Amniotic epithelial cell (primary cell): Measurements from ENCODE around the gene EFNB2.

Experiments used
- DNase-seq: peaks from one replicate; pipeline ENCODE4 v3.0.0-alpha.2; 2010; ENCODE audit warnings: low read depth

The EFNB2 gene

DNA sequence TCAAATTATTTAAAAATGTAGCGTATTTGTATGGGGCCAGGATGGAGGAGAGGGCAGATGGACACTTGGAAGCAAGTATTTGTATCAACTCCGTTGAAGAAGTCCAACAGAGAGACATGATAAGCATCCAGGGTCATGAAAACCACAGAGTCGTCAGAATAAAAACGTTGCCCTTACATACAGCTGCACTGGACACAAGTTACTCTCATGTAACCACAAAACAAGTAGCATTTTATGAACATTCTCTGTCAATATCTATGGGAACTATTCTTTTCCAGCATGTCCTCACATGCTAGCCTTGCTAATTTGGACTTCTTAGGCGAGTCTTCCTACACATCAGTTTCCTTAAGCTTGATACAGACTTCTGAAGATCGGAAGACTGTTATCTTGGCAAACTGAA is 35.0 kb downstream of the EFNB2 start:
- DNase-seq = peak; percentile 58

DNA sequence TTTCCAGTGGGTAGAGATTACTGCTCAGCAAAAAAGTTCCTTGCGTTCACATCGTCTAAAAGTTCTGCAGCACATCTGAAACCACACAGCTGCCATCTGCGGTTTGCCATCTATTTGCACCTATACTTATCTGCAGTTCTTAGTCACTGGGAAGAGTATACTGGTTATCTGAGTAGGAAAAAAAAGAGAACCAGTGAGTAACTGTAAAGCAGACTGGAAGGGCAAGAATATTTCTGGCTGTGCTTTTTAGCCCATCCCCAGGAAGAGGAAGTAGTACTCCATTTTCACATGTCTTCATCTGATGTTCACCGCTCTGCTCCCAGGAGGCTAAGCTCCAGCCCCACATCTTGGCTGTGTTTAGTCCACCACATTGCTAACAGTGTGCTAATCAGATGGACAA is 35.6 kb downstream of the EFNB2 start:
- DNase-seq = peak; percentile 87

DNA sequence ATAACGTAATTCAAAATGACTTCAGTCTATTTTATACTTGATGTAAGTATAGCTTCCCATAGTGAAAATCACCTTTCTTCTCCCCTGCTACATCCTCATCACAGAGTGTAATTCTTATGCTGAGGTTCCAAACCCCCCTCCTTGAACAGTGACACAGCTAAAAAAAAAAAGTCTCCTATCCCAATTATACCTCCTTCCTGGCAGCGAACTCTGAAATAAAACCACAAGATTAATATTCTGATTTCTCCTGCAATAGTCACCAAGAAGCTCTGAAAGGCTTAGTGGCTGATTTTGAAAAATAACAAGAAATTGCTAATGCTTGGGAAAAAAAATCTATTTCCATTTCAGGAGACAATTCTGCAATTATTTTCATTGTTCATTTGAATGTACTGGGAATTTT is 36.3 kb downstream of the EFNB2 start:
- no peak for DNase-seq

DNA sequence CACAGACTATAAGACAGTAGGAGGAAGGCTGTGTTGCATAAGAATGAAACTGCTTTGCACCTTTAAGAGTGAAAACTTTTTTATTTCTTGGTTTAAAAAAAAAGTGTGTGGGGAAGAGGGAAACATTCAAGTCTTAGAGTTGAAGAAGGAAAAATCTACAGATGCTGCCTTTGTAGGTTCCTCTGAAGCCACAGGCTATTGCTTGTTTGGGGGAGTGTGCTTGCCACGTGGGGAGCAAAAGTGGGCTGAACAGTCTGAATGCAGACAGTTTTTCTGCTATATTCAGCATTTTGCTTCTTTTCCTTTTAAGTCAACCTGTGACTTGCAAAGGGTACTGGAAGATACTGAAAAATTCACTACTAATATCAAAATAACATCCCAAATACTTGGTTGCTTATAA is 36.9 kb downstream of the EFNB2 start:
- DNase-seq = no peak

DNA sequence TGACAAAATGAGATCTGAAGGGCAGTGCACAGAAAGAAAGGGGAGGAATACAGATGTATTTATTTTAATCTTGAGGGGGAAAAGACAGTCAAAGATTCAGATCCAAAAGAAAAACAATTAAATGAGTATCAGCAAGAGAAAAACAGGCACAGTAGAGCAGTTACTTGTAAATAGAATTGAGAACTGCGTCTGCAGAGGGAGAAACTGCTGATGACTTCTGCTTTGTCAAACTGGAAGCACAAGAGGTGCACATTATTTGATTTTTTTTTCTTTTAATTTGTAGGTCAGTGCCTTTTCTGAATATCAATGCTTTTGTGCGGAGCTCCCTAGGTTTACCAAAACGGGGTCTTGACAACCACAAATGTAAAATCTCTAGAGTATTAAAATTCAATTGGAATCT is 37.3 kb downstream of the EFNB2 start:
- DNase-seq = no peak

DNA sequence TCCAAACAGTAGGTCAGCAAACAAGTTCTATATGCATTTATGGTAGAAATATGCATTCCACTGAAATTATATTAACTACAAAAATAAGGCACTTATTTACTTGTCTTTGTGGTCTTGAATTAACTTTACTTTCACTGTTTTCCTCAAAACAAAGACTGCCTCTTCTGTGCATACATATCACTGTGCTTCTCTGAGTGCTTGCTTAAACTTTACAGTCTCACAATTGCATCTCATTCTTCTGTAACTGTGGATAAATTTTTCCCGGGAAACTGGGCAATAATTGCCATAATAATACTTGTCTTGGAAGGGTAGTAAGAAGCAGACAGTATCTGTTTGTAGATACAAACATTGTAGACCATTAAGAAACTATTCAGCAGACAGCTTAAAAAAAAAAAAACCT is 38.4 kb downstream of the EFNB2 start:
- no peak for DNase-seq

DNA sequence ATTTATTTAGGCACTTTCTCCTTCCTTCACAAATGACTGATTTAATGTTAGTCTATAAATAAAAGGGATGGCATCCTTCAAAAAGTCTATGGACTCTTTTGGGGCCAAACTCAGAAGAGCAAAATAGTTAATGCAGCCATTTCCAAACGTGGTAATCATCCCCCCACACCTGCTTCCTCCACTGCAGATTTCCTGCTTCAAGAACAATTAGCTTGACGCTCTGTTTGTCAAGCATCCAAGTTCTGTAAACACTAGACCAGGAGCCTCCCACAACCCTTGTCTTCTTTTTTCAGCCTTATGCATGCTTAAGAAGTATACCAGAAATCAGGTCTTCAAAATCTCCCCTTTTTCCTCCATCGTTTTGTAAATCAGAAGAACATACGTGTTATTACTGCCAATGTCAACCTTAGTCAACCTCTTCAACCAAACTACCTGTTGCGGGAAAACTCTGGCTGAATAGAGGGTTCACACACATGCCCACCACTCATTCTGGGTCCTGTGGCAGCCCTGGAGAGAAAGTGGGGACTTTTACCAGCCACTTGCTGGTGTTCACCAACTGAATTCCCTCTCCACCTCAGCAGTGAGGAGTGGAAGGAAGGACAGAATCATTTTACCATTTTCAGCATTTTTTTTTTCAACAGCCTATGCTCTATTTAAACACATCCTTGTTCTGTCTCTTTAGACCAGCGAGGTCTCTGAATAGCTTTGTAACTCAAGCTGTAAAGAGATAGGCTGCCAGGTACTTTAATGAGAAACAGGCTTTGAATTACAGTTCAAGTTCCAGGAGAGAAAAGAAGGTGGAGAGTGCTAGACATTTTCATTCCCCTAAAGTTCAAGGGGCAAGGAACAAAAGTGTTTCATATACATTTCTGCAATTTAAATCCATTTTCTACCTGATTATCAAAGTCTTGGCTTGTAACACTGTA is 39.1 kb downstream of the EFNB2 start:
- no peak for DNase-seq

DNA sequence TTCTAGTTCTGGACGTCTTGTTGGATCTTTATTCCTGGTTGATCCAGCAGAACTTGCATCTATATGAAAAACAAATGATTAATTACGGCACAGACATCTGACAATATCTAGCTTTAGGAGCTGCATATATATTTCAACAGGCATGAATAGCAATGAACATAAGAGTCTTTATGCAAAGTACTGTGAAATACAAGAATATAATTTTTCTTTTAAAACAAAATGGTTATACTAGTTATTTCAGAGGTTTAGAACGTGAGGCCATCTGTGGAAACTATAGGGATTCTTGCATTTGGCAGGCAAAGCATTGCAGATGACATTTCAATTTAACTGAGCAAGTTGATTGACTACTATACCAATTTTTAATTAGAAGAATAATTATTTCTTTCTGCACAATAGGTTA is 40.5 kb downstream of the EFNB2 start:
- DNase-seq = no peak

DNA sequence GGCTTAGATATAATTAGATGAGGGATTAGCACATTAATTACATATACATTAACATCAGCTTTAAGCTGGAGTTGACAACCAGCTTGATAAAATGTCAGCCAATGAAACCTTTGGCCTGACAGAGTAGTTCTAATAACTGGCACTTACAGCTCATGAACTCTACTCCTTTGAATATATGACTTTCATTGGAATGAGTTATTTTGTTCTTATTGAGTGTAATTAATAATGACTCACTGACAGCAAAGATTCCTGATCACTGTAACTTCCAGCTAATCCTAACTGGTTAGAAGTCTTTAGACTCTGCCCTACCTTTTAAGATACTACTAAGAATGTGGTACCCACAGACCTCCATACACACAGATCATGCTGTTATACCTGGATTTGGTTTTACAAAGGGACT is 41.0 kb downstream of the EFNB2 start:
- DNase-seq = no peak

DNA sequence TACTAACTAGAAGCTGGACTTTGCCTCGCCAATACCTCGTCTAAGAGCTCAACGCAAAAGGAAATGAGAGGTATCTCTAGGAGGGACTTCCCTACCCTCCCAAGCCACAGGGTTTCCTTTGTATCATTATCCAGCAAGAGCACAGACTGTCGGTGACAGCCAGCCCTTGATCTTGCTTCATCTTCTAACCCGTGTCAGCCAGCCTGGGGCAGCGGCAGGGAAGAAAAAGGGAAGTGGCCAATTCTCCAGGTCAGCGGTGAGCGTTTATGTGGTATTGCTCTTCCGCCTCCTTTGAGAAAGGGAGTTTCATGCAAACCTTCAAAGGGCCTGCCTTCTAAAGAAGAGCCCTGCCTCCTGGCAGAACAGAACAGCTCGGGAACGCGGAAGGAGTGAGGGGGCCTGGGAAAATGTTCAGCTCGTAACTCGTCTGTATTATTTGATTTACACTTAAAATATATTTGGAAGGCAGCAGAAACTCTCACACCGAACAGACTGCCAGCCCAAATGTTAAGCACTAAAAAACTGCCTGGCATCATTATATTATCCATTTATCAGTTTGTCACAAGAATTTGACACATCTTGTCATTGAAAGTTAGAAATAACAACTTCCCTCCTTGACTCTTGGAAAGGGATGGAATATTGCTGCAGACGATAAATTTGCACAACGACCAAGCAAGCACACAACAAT is 41.8 kb downstream of the EFNB2 start:
- DNase-seq = no peak

DNA sequence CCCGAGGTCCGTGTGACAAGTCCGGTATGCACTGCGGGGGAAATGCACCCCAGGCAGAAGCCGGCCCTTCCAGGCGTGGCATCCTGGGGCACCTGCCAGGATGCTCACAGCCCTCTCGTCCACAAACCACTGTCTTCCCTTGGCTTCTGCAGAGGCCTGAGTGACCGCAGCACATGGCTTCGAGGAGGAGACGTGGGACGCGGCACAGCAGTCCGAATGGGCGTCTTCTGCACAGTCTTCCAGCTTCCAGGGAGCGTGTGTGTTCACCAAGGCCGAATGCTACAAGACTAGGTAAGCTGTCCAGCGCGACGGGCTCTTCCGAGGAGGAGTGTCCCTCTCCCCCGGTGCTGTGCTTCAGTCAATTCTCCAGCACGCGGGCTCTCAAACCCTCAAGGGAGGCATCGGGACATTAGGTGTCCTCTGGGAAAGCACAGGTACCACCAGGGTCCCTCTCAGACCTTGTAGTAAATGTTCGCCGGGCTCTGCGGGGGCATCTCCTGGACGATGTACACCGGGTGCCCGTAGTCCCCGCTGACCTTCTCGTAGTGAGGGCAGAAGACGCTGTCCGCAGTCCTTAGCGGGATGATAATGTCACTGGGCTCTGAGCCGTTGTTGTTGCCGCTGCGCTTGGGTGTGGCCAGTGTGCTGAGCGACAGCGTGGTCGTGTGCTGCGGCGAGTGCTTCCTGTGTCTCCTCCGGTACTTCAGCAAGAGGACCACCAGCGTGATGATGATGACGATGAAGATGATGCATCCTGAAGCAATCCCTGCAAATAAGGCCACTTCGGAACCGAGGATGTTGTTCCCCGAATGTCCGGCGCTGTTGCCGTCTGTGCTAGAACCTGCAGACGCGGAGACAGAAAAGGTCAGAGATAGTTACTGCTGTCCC is 42.6 kb downstream of the EFNB2 start:
- no peak for DNase-seq

DNA sequence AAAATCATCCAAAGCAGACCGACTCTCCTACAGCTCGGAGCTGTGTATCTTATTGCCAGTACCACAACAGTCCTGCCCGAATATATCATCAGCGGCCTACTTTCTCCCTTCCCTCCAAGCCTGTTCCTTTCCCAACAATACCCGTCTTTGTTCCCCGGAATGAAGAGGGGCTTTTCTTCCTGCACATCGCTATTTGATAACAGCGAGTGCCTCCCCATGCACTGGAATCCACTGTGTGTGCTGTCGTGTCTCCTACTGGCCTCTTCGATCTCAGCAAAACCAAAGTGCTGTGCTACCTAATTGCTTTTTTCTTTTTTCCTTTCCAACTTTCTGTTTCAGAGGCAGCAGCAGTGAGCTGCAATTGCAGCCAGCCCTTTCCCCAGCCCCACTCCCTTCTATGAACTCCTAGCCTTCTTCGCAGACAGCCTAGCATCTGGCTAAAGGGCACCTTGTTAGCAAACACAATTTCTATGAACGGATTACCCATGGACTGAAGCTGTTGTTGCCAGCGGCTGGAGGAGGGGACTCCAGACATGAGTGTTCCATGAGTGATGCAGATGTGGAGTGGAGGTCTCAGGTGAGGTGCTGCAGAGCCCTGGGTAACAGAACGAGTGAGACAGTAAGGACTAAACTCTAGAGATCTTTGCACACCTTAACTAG is 43.4 kb downstream of the EFNB2 start:
- no peak for DNase-seq

DNA sequence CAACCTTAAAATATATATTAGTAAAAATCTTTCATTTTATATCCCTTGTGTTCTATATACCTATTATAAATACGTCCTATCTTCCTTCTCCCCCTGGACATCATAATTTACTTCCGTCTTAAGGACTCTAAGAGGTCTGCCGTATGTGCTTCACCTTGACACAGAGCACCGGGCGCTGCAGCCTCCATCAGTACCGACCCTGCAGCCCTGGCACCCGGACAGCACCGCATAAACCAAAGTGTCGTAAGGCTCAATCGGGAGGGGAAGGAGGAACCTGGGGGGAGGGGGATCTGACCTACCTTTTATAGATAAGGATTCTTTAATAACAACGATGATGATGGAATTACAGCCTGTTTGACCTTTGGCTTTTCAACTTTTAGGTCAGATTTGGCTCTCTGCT is 44.0 kb downstream of the EFNB2 start:
- no peak for DNase-seq

DNA sequence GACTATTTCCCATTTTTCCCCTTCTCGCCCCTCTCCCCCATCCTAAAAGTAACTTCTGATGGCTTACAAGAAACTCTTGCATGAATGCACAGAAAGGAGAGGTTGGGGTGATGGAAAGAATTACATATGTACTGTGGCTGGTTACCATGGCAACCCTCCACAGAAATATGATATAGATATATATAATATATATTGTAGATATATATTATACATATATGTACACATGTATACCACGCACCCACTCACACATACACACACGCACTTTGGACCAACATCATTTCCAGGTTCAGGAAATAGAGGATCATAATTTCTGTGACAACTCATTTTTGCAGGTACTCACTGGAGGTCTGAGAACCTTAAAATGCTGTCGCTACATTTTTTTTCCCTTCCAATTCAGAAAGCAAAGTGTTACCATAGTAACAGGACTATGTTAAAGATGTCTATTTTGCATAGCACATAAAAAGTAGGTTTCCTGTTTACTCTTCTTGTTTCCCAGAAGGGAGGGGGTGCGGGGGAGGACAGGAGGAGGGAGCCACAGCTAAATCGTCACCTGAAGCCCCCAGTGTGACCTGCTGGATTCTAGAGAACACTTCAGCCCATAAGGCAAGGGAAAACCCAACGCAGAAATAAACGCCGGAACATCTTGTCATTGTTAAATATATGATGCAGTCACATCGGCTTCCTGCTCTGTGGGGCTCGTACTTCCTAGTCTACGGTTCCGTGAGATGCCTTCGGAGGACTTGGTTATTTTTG is 44.7 kb downstream of the EFNB2 start:
- no peak for DNase-seq

DNA sequence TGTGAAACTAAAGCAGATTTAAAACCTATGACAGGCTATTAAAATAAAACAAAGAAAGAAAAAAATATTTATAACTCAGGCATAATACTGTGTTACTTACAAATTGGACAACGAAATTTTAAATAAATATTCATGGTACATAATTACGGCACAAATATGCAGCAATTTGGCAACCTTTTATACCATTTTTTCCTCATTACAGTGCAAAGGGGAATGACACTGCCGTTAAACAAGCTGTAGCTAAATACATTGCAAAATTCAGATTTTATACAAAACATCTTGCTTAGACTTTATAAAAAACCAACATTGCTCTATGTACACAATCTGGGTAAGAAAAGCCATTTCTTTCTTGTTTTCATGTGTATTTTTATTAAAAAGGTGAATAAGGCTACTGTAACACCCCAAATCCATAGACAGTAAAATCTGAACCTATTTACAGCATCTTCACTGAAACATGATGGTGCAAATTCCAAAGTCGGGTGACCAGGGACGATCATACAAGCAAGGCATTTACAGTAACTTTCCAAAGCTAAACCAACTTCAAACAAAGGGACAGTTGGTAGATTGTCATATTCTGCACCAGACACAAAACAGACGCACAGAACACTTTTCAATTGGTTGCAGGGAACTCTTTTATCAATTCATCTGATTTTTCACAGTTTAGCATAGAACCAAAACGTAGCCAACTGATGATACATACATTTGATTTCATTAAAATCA is 45.5 kb downstream of the EFNB2 start:
- DNase-seq = no peak

DNA sequence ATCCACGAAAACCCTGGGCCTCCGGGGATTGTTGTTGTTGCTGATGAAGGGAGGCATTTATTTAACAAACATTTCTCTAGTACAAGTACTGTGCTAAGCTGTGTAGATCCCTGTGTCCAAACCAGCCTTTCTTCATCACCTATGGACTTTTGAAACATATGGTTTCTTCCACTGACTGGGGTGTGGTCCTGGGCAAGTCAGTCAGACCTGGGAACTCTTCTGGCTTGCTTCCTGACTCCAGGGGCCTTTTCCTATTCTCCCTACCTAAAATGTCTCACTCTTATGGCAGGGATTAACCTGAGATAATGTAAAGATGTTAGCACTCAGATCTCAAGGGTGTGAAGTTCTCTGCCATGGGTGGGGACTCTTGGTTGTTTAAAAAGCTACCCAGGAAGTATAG is 46.8 kb downstream of the EFNB2 start:
- no peak for DNase-seq

DNA sequence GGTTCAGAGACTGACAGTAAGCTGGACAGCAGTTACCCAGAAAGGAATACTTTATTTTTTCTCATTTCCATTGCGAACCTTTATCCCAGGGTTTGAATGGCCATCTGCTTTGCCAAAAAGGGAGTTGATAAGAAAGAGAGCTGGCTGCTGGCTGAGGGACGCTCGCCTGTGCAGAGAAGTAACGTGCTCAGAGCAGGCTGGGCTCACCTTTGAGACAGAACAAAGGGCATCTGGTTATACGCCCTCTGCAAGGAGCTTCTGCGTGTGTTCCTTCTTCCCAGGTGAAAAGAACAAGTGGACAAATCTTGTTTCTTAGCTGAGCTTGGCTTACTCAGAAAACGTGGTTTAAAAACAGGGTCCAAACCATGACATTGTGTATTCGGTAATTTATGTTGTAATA is 47.4 kb downstream of the EFNB2 start:
- DNase-seq = no peak

DNA sequence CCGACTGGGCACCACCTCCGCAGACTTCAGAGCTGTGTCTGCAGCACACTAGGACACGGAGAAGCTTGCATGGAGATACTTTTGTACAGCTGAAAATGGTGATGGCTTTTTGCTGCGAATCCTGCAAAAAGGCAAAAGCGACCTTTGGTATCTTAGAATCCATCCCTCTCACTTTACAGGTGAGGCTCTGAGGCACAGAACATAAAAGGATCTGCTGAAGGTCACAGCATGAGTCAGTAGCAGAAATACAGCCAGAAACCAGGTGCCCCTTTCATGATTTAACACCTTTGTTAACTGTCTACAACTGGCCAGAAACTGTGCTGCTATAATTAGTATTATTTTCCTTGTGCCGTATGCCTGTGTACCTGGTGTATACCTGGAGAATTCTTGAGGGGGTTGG is 48.3 kb downstream of the EFNB2 start:
- no peak for DNase-seq

DNA sequence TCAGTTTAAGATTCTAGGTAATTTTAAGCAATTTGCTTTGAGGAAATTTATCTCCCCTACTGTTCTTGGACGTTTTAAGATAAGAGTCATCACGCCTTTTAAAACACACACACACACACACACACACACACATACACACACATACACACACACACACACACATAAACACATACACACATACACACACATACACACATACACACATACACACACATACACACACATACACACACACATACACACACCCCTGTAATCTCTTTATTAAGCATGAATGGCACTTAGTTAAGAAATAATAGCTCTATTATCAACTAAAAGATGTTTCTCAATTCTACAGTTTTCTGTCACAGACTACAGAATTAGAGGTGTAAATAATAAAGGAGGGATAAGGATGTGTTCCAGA is 49.2 kb downstream of the EFNB2 start:
- DNase-seq = no peak

DNA sequence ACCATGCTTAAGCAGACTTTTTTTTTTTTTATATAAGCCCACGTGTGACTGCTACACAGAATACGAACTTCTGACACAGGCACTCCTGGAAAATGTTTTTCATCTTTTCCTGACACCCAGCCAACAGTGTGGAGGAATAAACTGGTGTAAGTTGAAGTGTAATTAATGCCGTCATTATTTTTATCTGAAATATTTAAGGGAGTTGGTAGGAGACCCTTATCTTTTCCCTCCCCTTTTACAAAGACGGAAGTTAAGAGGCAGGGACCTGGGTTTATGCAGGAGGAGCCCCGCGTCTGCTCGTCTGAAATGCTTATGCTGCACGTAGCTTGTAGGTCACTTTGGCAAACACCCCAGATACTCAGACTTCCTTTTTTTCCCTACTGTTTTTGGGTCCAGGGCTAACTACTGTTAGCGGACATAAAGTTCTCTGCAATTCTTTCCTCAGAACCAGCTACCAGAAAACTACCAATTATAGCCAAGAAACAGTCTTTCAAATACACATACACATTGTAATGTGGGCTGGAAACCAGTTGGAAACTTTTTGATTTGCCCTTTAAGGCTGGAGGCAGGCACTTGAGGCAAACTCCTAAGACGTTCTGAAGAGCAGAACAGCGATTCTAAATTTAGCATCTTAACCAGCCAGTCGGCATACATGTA is 50.8 kb downstream of the EFNB2 start:
- DNase-seq = peak; percentile 75
